Osteoblast (primary cell): ENCODE measurements around the gene KCNJ4. TPM values are rescaled to one million over a fixed set of nuclear protein-coding genes. Genes with fewer than 3 reads are reported as not detected.
A peak's percentile ranks its signal among the peaks of the same experiment; 100 is the strongest.

Experiments
- DNase-seq: peaks from one replicate; pipeline ENCODE4 v3.0.0; 2011; ENCODE audit warnings: low spot score, mixed read lengths; ENCODE audit not compliant: insufficient read length; ENCODE audit errors: missing footprints
- H2AFZ ChIP-seq: 2 replicates; pipeline ENCODE4 v1.6.0; 2011; ENCODE audit warnings: mild to moderate bottlenecking, low read length
- H3K27ac ChIP-seq: 2 replicates; pipeline ENCODE4 v1.5.1; 2011; ENCODE audit warnings: mild to moderate bottlenecking, low read depth, low read length, moderate library complexity
- H3K27me3 ChIP-seq: 2 replicates; pipeline ENCODE4 v1.6.0; 2012; ENCODE audit warnings: mild to moderate bottlenecking, control low read depth, inconsistent platforms, low read length, moderate library complexity; ENCODE audit not compliant: insufficient read depth
- H3K36me3 ChIP-seq: 2 replicates; pipeline ENCODE4 v1.5.1; 2011; ENCODE audit warnings: mild to moderate bottlenecking, low read length, control low read depth, moderate library complexity; ENCODE audit not compliant: insufficient read depth
- H3K4me1 ChIP-seq: 2 replicates; pipeline ENCODE4 v1.5.1; 2011; ENCODE audit warnings: mild to moderate bottlenecking, low read length, control low read depth, moderate library complexity; ENCODE audit not compliant: insufficient read depth
- H3K4me2 ChIP-seq: 2 replicates; pipeline ENCODE4 v1.6.0; 2011; ENCODE audit warnings: mild to moderate bottlenecking, low read length; ENCODE audit not compliant: insufficient read depth
- H3K4me3 ChIP-seq: fragments of 200-600 bp; sonication (generic); 3 replicates; pipeline ENCODE4 v1.5.1; 2012; ENCODE audit warnings: mild to moderate bottlenecking, low read length, inconsistent platforms; ENCODE audit not compliant: insufficient read depth
- H3K79me2 ChIP-seq: 2 replicates; pipeline ENCODE4 v1.6.0; 2012; ENCODE audit warnings: mild to moderate bottlenecking, low read length, control low read depth, inconsistent platforms; ENCODE audit not compliant: insufficient read depth
- H3K9me3 ChIP-seq: 2 replicates; pipeline ENCODE4 v1.5.1; 2011; ENCODE audit warnings: low read depth, low read length, control low read depth
- H4K20me1 ChIP-seq: 2 replicates; pipeline ENCODE4 v1.6.0; 2012; ENCODE audit warnings: mild to moderate bottlenecking, low read length, control low read depth; ENCODE audit not compliant: insufficient read depth
- CTCF ChIP-seq: IDR thresholded peaks from 2 replicates; pipeline ENCODE4 v1.5.1; 2011; ENCODE audit warnings: mild to moderate bottlenecking, low read depth, low read length, moderate library complexity; ENCODE audit errors: extremely low read depth
- total RNA-seq: library from RNA; depleted of rRNA; stranded (reverse); fragments of >200 nt; gene quantifications from 2 replicates; pipeline ENCODE4 v1.2.3, GENCODE V29; 2012

Gene KCNJ4
- total RNA-seq, 1 donor: not detected

- Histone ChIP-seq H2AFZ (no peak overlapping the region), H3K27ac (no peak overlapping the region), H4K20me1 (no peaks in the 10 kb centered on the region), H3K27me3 (peaks cover 53% of the 10 kb centered on the region), H3K4me1 (no peaks in the 10 kb centered on the region), H3K9me3 (no peaks in the 10 kb centered on the region), H3K36me3 (no peaks in the 10 kb centered on the region), H3K79me2 (no peaks in the 10 kb centered on the region), H3K4me3 (no peak overlapping the region), H3K4me2 (no peak overlapping the region)
- DNase-seq: peak; percentile 85
- TF ChIP-seq CTCF: no peak
These were observed 4.7 kb downstream of the KCNJ4 start for GRCh38 chr22:38450234-38450797.

- H3K4me3 ChIP-seq: no peak overlapping the region
- H3K9me3 ChIP-seq: no peaks in the 10 kb centered on the region
- no peak for TF ChIP-seq CTCF
- H2AFZ ChIP-seq: no peak overlapping the region
- H3K36me3 ChIP-seq: no peaks in the 10 kb centered on the region
- peaks cover 57% of the 10 kb centered on the region for H3K27me3 ChIP-seq
- H3K4me1 ChIP-seq: no peaks in the 10 kb centered on the region
- no peaks in the 10 kb centered on the region for H4K20me1 ChIP-seq
- H3K4me2 ChIP-seq: no peak overlapping the region
- no peak for DNase-seq
- no peak overlapping the region for H3K27ac ChIP-seq
- no peaks in the 10 kb centered on the region for H3K79me2 ChIP-seq
These were observed 5.2 kb downstream of the KCNJ4 start for GRCh38 chr22:38449776-38450175.

- TF ChIP-seq CTCF: no peak
These were observed 5.9 kb downstream of the KCNJ4 start for GRCh38 chr22:38448945-38449745.

GRCh38 chr22:38446018-38446601 lies 8.9 kb downstream of the KCNJ4 start:
- H2AFZ ChIP-seq: no peak overlapping the region
- no peaks in the 10 kb centered on the region for H3K4me1 ChIP-seq
- H3K9me3 ChIP-seq: no peaks in the 10 kb centered on the region
- TF ChIP-seq CTCF: no peak
- H3K79me2 ChIP-seq: no peaks in the 10 kb centered on the region
- H3K27me3 ChIP-seq: peaks cover 43% of the 10 kb centered on the region
- H3K4me3 ChIP-seq: no peak overlapping the region
- no peak for DNase-seq
- H3K27ac ChIP-seq: no peak overlapping the region
- H4K20me1 ChIP-seq: no peaks in the 10 kb centered on the region
- H3K4me2 ChIP-seq: no peak overlapping the region
- H3K36me3 ChIP-seq: no peaks in the 10 kb centered on the region

More at GRCh38 chr22:38448945-38449745, 5.9 kb downstream of the KCNJ4 start:
- Histone ChIP-seq H4K20me1 (no peaks in the 10 kb centered on the region), H2AFZ (no peak overlapping the region), H3K27ac (no peak overlapping the region), H3K4me2 (no peak overlapping the region), H3K4me1 (no peaks in the 10 kb centered on the region), H3K9me3 (no peaks in the 10 kb centered on the region), H3K36me3 (no peaks in the 10 kb centered on the region), H3K4me3 (no peak overlapping the region), H3K79me2 (no peaks in the 10 kb centered on the region), H3K27me3 (peaks cover 57% of the 10 kb centered on the region)
- DNase-seq: no peak
